Astrocyte (in vitro differentiated cells and primary cell): ENCODE data around the gene TRMT112.

Source experiments
- EZH2 ChIP-seq: IDR thresholded peaks from 2 replicates; pipeline ENCODE4 v1.6.1; 2012; ENCODE audit warnings: mild to moderate bottlenecking, low read length, inconsistent platforms; ENCODE audit not compliant: insufficient read depth
- TF ChIP-seq, protein P1 (sequence below): IDR thresholded peaks from 2 replicates; pipeline ENCODE4 v1.5.1; 2011; ENCODE audit warnings: low read depth, mild to moderate bottlenecking, inconsistent platforms, low read length, moderate library complexity; ENCODE audit not compliant: insufficient read depth

DNA sequence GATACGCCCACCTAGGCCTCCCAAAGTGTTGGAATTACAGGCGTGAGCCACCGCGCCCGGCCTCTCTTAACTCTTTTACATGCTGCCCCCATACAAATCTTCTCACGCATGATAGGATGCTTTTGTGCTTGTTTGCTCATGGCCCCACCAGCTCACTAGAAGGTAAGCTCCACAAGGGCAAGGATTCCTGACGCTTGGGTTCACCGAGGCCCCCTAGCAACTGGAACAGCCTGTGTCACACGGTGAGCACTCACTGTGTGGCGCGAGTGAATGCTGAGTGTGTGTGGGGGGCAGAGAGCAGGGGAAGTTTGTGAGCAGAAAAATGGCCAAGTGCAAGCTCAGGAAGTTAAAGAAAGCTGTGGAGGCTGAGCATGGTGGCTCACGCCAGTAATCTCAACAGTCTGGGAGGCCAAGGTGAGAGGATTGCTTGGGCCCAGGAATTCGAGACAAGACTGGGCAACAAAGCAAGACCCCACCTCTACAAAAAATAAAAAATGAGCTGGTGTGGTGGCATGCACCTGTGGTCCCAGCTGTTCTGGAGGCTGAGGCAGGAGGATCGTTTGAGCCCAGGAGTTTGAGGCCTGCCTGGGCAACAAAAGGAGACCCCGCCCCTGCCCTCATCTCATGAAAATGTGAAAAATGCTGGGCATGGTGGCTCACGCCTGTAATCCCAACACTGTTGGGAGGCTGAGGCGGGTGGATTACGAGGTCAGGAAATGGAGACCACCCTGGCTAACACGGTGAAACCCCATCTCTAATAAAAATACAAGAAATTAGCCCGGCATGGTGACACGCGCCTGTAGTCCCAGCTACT, 35.2 kb downstream of the TRMT112 start:
- TF ChIP-seq, protein P1, sequence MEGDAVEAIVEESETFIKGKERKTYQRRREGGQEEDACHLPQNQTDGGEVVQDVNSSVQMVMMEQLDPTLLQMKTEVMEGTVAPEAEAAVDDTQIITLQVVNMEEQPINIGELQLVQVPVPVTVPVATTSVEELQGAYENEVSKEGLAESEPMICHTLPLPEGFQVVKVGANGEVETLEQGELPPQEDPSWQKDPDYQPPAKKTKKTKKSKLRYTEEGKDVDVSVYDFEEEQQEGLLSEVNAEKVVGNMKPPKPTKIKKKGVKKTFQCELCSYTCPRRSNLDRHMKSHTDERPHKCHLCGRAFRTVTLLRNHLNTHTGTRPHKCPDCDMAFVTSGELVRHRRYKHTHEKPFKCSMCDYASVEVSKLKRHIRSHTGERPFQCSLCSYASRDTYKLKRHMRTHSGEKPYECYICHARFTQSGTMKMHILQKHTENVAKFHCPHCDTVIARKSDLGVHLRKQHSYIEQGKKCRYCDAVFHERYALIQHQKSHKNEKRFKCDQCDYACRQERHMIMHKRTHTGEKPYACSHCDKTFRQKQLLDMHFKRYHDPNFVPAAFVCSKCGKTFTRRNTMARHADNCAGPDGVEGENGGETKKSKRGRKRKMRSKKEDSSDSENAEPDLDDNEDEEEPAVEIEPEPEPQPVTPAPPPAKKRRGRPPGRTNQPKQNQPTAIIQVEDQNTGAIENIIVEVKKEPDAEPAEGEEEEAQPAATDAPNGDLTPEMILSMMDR, result no peak
- TF ChIP-seq EZH2, result no peak
